ENCODE data around the gene RAB5IF.
"Not testable (repeated sequence)": the region's sequence is repeated elsewhere in the genome, so short reads cannot be mapped to it uniquely, and the experiment has no call there.

The RAB5IF gene

GRCh38 chr20:36587388-36588070 lies 18.1 kb upstream of the RAB5IF start:
- no peak for FAIRE-seq

GRCh38 chr20:36591281-36591680 lies 14.3 kb upstream of the RAB5IF start:
- no peak for FAIRE-seq

- FAIRE-seq: peak; percentile 45
These were observed 13.5 kb upstream of the RAB5IF start for GRCh38 chr20:36591854-36592641.

GRCh38 chr20:36593347-36593929 lies 12.1 kb upstream of the RAB5IF start:
- no peak for FAIRE-seq

GRCh38 chr20:36599912-36600345 lies 5.7 kb upstream of the RAB5IF start:
- FAIRE-seq: no peak

- FAIRE-seq: no peak
These were observed 4.0 kb upstream of the RAB5IF start for GRCh38 chr20:36601540-36601939.

GRCh38 chr20:36604952-36605398 lies 604 bp upstream of the RAB5IF start:
- no peak for FAIRE-seq

GRCh38 chr20:36606158-36607066 lies 833 bp downstream of the RAB5IF start:
- FAIRE-seq: no peak

GRCh38 chr20:36607586-36608387 lies 2.2 kb downstream of the RAB5IF start:
- FAIRE-seq: no peak

- FAIRE-seq: not testable (repeated sequence)
These were observed 2.8 kb downstream of the RAB5IF start for GRCh38 chr20:36608388-36608728.

- no peak for FAIRE-seq
These were observed 6.0 kb downstream of the RAB5IF start for GRCh38 chr20:36611625-36612024.

GRCh38 chr20:36613974-36614373 lies 8.4 kb downstream of the RAB5IF start:
- no peak for FAIRE-seq

GRCh38 chr20:36614781-36615557 lies 9.4 kb downstream of the RAB5IF start:
- no peak for FAIRE-seq

GRCh38 chr20:36620917-36621316 lies 15.3 kb downstream of the RAB5IF start:
- no peak for FAIRE-seq

GRCh38 chr20:36623444-36623843 lies 17.9 kb downstream of the RAB5IF start:
- FAIRE-seq: no peak

- FAIRE-seq: no peak
These were observed 18.7 kb downstream of the RAB5IF start for GRCh38 chr20:36624068-36624943.

GRCh38 chr20:36624944-36625324 lies 19.4 kb downstream of the RAB5IF start:
- FAIRE-seq: no peak

- no peak for FAIRE-seq
These were observed 22.5 kb downstream of the RAB5IF start for GRCh38 chr20:36628076-36628475.

- no peak for FAIRE-seq
These were observed 24.4 kb downstream of the RAB5IF start for GRCh38 chr20:36629719-36630681.
